HG03520 (cell line): Measurements from ENCODE around the gene TAF8.

Experiments
- ATAC-seq: cut with Tn5 transposase; IDR thresholded peaks from one replicate; pipeline ENCODE4 v1.9.1; 2021; ENCODE audit warnings: mild to moderate bottlenecking, moderate library complexity; ENCODE audit not compliant: unreplicated experiment

The TAF8 gene

DNA sequence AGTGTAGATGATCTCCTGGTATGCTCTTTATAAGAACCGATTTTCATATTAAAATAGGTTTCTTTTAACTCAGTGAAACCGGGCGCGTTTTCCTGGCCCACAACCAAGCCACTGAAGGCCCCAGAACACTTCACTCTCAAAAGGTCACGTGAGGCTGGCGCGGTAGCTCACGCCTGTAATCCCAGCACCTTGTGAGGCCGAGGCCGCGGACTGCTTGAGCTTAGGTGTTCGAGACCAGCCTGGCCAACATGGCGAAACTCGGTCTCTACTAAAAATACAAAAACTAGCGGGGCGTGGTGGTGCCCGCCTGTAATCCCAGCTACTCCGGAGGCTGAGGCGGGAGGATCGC lies 402 bp upstream of the TAF8 start:
- no peak for ATAC-seq

DNA sequence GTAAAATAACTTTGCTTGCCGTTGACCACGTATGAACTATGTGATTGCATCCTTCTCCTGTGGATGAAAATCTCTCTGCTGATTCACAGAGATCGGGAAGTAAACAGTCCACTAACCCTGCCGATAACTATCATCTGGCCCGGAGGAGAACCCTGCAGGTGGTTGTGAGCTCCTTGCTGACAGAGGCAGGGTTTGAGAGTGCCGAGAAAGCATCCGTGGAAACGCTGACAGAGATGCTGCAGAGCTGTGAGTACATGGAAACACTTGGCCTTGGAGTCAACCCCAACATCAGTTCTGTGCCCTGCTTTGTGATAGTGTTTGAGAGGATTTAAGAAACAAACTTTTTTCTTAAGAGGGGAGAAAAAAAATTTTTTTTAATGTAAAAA lies 937 bp downstream of the TAF8 start:
- no peak for ATAC-seq

DNA sequence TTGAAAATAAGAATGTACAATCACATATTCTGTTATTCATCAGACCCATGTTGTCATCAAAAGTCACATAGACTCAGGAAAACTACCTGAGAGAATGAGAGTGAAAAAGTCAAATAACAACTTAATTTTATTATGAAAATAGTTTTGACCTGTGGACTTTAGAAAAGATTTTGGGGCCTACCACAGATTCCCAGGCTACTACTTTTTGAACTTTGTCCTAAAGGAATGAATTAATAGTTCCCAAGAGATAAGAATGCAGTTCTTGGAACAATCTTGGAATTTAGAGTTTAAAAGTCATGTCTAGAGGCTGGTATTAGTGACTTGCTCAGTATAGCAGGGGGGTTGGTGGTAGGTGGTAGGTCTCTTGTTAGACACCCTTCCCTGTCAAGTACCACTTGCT lies 3.3 kb downstream of the TAF8 start:
- ATAC-seq, result no peak

DNA sequence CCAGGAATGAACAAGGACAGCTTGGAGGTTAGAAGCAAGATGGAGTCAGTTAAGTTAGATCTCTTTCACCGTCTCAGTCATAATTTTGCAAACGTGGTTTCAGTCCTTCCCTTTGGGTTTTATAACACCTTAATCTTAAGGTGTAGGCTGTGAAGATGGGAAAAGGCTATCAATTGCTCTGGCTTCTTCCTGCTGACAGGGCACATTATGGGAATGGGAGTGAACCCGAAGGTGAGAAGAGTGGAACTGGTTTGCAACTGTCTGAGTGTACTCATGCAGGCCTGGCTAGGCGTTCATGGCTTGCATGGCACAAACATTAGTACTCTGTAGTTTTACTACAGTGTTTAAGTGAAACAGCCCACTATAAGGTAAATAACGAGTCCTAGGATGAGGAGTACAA lies 9.4 kb downstream of the TAF8 start:
- no peak for ATAC-seq

DNA sequence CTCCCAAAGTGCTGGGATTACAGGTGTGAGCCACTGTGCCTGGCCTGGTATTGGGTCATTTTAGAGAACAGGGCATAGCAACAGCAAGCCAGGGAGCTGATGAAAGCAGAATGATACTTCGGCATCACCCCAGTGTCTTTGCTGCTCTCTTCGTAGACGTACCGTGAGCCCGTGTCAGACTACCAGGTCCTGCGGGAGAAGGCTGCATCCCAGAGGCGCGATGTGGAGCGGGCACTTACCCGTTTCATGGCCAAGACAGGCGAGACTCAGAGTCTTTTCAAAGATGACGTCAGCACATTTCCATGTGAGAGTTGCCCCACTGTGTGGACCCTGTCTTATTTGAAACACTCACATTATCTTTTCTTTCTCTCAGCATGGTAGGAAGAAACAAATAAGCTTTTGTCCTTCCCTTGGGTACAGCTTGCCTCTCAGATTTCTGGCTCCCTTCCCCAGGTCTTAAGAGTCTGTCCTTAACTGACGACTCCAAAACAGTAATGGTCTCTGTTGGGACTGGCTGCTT lies 15.9 kb downstream of the TAF8 start:
- no peak for ATAC-seq

DNA sequence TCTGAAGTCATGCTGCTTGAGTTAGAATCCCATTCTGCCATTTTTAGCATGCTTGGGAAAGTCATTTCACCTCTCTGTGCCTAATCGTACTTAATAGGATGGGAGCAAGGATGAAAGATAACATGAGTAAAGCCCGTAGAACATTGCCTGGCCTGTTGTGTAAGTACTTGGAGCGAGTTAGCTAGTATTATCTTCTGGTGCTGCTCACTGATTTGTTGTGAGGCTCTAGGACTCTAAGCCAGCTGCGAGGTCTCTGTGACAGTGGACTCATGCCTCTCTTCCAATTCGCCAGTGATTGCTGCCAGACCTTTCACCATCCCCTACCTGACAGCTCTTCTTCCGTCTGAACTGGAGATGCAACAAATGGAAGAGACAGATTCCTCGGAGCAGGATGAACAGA lies 17.8 kb downstream of the TAF8 start:
- ATAC-seq, result no peak

DNA sequence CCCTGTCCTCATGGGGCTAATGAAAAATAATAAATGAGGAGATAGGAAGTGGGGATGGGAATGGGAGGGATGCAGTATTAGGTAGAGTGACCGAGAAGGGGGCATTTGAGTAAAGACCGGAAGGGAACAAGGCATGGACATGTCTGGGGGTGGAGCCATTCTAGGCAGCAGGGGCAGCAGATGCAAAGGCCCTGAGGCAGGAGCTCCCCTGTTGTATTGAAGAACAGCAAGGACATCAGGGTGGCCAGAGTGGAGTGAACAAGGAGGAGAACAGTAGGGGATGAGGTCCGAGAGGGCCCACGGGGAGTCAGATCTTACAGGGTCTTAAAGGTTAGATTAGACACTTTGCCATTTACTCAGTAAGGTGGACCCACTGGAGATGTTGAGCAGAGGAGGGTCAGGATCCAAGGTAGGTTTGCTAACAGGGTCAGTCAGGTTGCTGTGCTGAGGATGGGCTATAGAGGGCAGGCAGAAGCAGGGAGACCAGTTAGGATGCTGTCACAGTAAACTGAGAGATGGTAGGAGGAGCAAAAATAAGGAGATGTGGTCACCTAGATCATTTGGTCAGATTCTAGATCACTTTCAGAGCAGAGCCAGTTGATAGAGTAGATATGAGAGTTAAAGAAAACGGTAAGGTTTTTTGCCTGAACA lies 18.7 kb downstream of the TAF8 start:
- ATAC-seq, result no peak

DNA sequence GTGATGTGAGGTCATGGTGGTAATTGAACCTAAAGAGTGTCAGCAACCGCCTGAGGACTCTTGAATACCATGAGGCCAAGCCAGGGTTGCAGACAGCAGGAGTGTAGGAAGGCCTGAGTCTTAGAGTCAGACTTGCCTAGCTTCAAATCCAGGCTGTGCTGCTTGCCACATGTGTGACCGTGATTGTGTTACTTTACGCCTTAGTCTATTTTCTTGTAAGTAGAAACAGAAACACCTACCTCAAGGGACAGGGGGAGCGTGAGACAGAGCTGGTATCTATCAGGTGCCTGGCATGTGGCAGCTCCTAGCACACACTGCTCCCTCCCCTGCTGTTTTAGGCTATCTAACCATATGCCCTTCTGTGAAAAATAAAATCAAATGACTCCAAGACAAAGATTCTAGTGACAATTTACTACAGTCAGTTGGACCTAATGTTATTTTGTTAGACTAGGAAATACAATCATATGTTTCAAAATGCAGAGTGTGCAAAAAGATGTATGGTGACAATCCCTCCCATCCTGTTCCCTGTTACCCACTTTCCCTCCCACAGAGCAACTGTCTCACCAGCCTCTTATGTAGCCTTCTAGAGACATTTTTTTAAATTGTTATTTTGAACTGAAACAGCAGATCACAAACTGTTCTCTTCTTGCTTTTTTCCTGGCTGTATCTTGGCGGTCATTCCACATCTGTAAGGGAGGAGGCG lies 21.7 kb downstream of the TAF8 start:
- no peak for ATAC-seq

DNA sequence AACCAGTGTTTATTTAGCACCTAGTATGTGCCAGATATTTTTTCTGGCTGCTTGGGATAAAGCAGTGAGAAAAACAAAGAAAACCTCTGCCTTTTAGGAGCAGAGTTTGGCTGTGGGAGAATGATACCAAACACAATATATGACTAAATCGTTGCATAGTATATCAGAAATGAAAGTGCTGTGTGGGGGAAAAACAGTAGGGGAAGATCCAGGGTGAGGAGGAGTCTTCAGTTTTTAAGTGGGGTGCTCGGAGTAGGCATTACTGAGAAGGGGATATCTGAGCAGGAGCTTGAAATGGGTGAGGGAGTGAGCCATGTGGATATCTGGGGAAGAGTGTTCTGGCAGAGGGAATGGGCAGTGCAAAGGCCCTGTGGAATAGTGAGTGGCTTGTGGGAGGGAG lies 23.0 kb downstream of the TAF8 start:
- ATAC-seq, result no peak

DNA sequence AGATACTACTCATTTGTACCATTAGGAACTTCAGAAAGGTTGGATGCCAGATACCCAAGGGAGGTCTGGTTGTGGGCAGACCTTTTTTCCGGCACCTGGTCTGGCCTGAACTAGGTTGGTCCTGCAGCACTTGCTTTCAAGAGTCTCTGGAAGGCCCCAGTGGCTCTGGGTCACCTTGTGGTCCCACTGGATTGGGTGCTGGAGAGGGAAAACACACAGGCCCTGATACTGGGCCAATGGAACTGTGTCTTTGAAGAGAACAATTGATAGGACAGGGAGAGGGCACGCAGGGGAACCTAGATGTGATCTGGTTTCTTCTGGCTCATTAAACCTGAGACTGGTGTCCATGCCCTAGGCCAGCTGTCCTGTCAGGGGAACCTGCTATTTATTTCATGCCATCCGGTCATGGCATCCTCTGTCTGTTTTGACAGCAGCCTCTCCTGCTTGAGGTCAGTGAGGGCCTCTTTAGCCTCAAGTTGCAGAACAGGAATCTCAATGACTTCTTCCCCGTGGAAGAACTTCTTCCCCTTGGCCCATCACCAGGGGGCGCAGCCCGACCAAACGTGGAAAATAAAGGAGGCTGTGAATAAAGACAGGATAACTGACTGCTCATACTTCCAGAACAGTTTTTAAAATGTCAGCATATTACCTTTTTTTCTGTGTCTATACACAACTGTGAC lies 25.0 kb downstream of the TAF8 start:
- no peak for ATAC-seq

DNA sequence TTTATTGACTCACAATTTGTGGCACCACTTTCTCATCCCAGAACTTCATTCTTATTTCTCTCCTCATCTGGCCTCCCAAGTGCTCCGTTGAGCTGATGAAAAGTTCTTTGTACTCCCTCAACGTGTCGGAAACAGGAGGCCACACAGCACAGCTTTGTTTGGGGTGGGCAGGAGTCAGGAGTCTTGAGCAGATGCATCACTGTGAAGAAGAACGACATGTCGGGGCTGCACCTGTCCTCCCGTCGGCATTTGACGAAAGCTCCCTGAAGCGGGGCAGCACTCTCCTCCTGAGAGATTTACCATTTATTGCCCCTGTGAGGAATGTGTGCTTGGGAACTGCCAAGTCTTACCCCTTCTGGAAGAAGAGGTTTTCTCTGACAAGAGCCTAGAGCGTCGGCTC lies 28.1 kb downstream of the TAF8 start:
- no peak for ATAC-seq

DNA sequence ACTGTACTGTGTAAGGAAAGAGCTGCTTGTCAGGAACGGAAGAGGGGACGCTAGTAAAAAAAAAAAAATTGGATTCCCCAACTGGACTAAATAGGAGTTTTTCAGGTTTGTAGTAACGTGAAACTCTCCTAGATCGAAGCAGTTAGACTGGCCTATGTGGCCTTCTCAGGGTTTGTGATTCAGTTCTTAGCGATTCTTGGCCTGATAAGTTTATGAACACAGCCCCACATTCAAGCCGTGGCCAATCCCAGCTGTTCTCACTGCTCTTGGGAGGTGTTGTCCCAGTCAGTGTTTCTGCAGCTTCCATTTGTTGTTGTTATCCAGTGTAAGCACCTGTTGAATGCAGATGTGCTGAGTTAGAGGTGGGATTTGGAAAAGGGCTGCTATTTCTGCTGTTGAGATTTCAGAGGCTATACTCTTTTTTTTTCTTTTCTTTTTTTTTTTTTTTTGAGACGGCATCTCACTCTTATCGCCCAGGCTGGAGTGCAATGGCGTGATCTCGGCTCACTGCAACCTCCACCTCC lies 29.7 kb downstream of the TAF8 start:
- ATAC-seq, result no peak

DNA sequence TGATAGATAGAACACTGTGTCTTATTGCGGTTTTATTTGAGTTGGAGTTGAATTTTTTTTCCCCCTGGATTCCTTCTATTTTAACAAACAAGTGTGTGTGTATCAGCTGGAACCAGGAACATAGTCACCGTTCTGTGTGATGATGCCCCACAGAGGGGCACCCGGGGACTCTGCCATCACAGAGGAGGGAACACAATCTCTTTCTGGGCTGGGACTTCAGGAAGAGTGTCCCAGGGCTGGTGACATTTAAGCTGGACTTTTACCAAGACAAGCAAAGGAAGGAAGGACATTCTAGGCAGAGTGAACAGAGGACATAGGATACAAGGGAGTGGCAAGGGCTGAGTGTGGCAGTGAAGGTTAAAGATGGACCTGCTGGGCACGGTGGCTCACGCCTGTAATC lies 33.2 kb downstream of the TAF8 start:
- no peak for ATAC-seq

DNA sequence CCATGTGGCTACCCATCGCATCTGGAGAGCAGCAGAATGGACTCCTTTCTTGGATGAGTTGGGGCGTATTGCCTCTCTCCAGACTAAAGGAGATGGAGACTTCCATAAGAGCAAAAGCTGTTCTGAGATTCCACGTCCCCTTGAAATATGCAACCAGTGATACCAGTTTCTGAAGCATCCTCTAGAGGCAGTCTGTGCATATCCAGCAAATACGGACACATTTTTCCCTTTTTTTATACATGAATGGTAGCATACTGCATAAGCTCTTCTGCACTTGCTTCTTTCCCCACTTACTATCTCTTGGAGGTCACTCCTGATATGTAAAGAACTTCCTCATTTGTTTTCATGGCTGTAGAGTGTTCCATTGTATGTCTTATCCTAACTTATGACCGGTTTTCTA lies 34.6 kb downstream of the TAF8 start:
- ATAC-seq, result no peak

DNA sequence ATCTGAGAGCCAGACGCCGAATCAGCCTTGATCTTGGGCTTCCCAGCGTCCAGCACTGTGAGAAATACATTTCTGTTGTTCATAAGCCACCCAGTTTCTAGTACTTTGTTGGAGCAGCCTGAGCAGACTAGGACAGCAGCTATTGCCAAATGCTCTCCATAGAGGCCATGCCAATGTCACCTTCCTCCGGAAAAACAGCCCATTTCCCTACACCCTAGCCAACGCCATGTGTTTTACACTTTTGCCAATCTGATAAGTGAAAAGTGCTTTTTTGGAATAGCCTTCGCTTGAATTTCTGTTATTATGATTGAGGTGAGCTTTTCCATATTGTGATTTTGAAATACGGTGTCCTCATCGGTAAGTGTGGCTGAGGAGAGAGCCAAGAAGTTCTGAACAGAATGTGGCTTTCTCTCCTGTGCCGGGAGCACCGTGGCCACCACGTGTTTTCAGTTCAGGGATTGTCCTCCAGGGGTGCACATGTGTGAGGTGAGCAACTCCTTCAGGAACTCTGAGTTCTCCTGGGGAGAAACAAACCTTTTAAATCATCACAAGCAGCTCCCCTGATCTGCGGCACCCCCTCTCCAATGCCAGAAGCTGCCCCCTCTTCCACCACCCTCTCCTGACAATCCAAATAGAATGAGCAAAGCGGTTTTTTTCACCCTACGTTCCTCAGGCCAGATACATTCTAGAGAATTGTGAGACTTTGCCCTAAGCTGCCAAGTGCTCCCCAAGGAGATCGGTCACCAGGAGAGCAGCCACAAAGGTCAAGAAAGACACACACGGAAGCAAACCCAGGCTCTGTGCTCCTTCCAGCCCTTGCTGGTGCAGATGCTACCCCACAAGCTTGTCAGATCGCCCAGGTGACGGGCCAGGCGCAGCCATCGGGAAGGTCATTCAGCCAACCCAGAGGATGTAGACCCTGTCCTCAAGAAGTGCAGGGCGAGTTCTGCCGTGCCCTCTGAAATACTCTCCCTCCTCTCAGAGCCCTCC lies 36.0 kb downstream of the TAF8 start:
- ATAC-seq, result no peak

DNA sequence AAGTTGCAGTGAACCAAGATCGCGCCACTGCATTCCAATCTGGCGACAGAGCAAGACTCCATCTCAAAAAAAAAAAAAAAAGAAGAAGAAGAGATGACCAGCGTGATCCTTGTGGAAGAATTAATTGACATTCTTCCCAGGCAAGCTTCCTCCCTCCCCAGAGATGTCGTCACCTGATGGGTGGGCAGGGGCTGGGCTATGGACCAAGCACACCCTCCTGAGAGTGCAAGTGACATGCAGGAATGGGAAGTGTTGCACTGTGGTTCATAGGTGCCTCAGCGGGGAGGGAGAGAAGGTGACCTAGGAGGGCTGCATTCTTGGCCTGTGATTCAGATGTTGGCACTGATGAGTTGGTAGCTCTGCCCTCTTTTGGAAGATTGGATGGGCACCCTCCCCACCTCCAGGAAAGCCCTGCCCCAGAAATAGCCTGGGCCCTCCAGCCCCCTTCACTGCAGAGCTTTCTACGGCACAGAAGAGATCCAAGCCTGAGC lies 37.8 kb downstream of the TAF8 start:
- ATAC-seq, result no peak

DNA sequence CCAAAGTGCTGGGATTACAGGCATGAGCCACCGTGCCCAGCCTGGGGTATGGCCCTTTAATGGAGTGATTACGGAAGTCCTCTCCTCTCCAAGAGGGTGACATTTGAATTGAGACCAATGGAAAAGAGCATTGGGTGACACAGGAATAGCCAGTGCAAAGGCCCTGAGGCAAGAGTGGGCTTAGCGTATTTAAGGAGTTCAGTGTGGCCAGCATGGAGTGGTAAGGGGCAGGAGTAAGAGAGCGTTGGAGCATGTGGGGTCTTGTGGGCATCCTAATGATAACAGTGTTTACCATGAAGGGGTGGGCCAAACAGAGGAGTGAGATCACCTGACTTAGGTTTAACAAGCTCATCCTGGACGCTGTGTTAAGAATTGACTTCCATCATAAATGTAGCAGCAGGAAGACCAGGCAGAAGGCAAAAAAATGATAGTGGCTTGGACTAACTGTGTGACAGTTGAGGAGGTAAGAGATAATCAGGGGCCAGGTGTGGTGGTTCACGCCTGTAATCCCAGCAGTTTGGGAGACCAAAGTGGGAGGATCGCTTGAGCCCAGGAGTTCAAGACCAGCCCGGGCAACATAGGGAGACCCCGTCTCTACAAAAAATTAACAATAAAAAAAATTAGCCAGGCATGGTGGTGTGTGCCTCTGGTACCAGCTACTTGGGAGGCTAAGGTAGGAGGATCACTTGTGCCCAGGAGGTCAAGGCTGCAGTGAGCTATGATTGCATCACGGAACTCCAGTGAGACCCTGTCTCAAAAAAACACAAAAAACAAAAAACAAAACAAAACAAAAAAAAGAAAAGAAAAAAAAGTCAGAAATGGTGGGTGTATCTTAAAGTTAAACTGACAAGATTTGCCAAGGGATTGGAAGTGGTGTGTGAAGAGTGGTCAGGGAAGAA lies 40.7 kb downstream of the TAF8 start:
- no peak for ATAC-seq

DNA sequence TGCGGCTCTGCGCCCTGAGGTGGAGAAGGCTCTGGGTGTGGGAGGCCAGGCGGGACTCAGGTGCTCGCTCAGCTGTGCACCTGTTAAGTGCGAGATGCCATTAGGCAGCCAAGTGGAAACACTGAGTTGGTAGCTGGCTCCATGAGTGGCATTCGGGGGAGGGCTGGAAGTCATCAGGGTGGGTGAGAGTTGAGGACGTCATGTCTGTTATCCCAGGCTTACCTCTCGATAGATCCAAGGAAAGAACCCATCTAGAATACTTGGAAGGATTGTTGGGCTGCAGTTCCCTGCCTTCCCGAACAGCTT lies 41.3 kb downstream of the TAF8 start:
- no peak for ATAC-seq

DNA sequence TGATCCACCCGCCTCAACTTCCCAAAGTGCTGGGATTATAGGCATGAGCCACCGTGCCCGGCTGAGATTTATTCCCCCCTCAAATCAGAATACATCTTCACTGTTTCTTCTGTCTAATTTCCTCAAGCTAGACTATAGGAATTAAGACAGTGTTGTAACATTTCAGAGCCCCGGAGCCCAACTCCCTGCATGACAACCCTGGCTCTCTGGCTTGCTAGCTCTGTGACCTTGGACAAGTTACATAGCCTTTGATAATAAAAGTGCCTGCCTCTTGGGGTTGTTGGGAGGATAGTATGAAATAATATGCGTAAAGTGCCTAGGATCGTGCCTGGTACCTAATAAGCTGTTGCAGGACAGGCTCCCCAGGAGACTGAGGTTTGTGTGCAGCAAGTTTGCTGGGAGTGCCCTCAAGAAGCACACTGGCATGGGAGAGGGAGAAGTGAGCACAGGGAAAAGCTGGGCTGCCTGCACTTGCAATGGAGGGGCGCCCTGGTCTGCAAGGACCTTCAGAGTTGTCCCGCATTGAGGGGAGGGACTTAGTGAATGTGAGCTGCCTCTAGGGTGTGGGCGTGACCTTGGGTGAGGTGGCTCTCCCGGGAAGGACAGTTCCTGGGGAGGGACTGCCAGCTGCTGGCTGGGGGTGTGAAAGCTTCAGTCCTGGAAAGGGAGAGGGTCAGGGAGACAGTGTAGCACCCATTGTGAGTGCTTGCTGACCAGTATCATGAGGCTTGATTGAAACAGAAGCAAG lies 43.4 kb downstream of the TAF8 start:
- ATAC-seq, result no peak
